Tibial nerve (tissue), 4 donors: Measurements from ENCODE around the gene TPCN1. TPM values are rescaled to one million over a fixed set of nuclear protein-coding genes. Genes with fewer than 3 reads are reported as not detected.

Source experiments
- DNase-seq, 2 donors: peaks; one replicate each; pipeline ENCODE4 v3.0.0-alpha.2; 2019; ENCODE audit warnings: low spot score in 2 of 2
- H3K27ac ChIP-seq, 4 donors: fragments of 200-600 bp; sonication (generic) in 3 of 4; one replicate each; pipeline ENCODE4 v1.5.1; 2017 to 2019; ENCODE audit warnings: mild to moderate bottlenecking in 1 of 4
- H3K27me3 ChIP-seq, 2 donors: fragments of 200-600 bp; sonication (generic) in 1 of 2; one replicate each; pipeline versions ENCODE4 v1.5.1 to v1.6.0; 2017 to 2019
- H3K36me3 ChIP-seq, 3 donors: fragments of 200-600 bp; sonication (generic); one replicate each; pipeline ENCODE4 v1.5.1; 2018 to 2019
- H3K4me1 ChIP-seq, 4 donors: fragments of 200-600 bp; sonication (generic) in 3 of 4; one replicate each; pipeline ENCODE4 v1.5.1; 2017 to 2019
- H3K4me3 ChIP-seq, 4 donors: fragments of 200-600 bp; sonication (generic) in 3 of 4; one replicate each; pipeline ENCODE4 v1.5.1; 2017 to 2019; ENCODE audit warnings: mild to moderate bottlenecking in 1 of 4, moderate library complexity in 1 of 4
- H3K9me3 ChIP-seq, 4 donors: fragments of 200-600 bp; sonication (generic) in 3 of 4; one replicate each; pipeline ENCODE4 v1.5.1; 2017 to 2019
- CTCF ChIP-seq, 5 experiments: fragments of 200-600 bp in 3 of 5; fragments of 450-650 bp in 2 of 5; sonication (generic) in 3 of 5; IDR thresholded peaks; one replicate each; pipeline ENCODE4 v1.5.1; 2016 to 2019; ENCODE audit warnings: antibody characterized with exemption in 5 of 5, mild to moderate bottlenecking in 3 of 5, moderate library complexity in 2 of 5
- EP300 ChIP-seq, 2 donors: sonication (generic); formaldehyde crosslinking; IDR thresholded peaks; one replicate each; pipeline ENCODE4 v1.6.1; 2017; ENCODE audit warnings: antibody characterized with exemption in 2 of 2, mild to moderate bottlenecking in 1 of 2
- POLR2A ChIP-seq, 2 donors: fragments of 450-650 bp; IDR thresholded peaks; one replicate each; pipeline ENCODE4 v1.6.1; 2017; ENCODE audit warnings: antibody characterized with exemption in 2 of 2, mild to moderate bottlenecking in 2 of 2, moderate library complexity in 2 of 2
- WGBS, 2 donors: methylation state at CpG; one replicate each; pipeline ENCODE4 v1.1.5; 2018; 5-methylcytosine and 5-hydroxymethylcytosine counted together
- total RNA-seq, 4 donors: library from RNA; depleted of rRNA; stranded (reverse); fragments of >200 nt; gene quantifications; one replicate each; pipeline ENCODE4 v1.1.0, GENCODE V29; 2016

TPCN1 gene
- total RNA-seq, 4 donors from 2014 or later = 62.7 to 77.6 (median 69.8) TPM

GRCh38 chr12:113200021-113200797, 21.1 kb upstream of the TPCN1 start:
- Histone ChIP-seq H3K27me3 (no peaks in the 10 kb centered on the region), H3K4me1 (peaks cover 0 to 16% (median 0%) of the 10 kb centered on the region in 4 donors), H3K9me3 (no peaks in the 10 kb centered on the region), H3K36me3 (no peaks in the 10 kb centered on the region), H3K27ac (no peak overlapping the region), H3K4me3 (no peak overlapping the region)
- TF ChIP-seq CTCF (IDR thresholded peaks at IDR 0.05) (no peak), POLR2A (IDR thresholded peaks at IDR 0.05) (no peak), EP300 (IDR thresholded peaks at IDR 0.05) (no peak)
- 77 to 86% methylated on average over 11 to 12 of the region's 12 CpGs for WGBS, 2 donors
- no peak for DNase-seq

GRCh38 chr12:113201187-113202177, 19.8 kb upstream of the TPCN1 start:
- no peak for DNase-seq
- no peaks in the 10 kb centered on the region for H3K27me3 ChIP-seq
- no peak overlapping the region for H3K27ac ChIP-seq
- no peaks in the 10 kb centered on the region for H3K9me3 ChIP-seq
- peaks cover 0 to 14% (median 0%) of the 10 kb centered on the region in 4 donors for H3K4me1 ChIP-seq
- H3K4me3 ChIP-seq = no peak overlapping the region
- TF ChIP-seq CTCF (IDR thresholded peaks at IDR 0.05) (no peak), POLR2A (IDR thresholded peaks at IDR 0.05) (no peak), EP300 (IDR thresholded peaks at IDR 0.05) (no peak)
- no peaks in the 10 kb centered on the region for H3K36me3 ChIP-seq
- WGBS, 2 donors = 80 to 86% methylated on average over 12 to 14 of the region's 14 CpGs

GRCh38 chr12:113202300-113203075, 18.8 kb upstream of the TPCN1 start:
- no peak for DNase-seq
- Histone ChIP-seq H3K9me3 (no peaks in the 10 kb centered on the region), H3K27me3 (no peaks in the 10 kb centered on the region), H3K36me3 (no peaks in the 10 kb centered on the region), H3K4me3 (no peak overlapping the region), H3K27ac (no peak overlapping the region), H3K4me1 (peaks cover 0 to 7% (median 0%) of the 10 kb centered on the region in 4 donors)
- WGBS, 2 donors = 75 to 81% methylated on average over 2 to 4 of the region's 4 CpGs
- no peak for TF ChIP-seq CTCF (IDR thresholded peaks at IDR 0.05)
- TF ChIP-seq POLR2A (IDR thresholded peaks at IDR 0.05) = no peak
- TF ChIP-seq EP300 (IDR thresholded peaks at IDR 0.05) = no peak

GRCh38 chr12:113203852-113204760, 17.2 kb upstream of the TPCN1 start:
- WGBS, 2 donors = 83 to 86% methylated on average over 8 of the region's 8 CpGs
- H3K36me3 ChIP-seq = no peaks in the 10 kb centered on the region
- TF ChIP-seq POLR2A (IDR thresholded peaks at IDR 0.05) (no peak), CTCF (IDR thresholded peaks at IDR 0.05) (no peak), EP300 (IDR thresholded peaks at IDR 0.05) (no peak)
- no peaks in the 10 kb centered on the region for H3K27me3 ChIP-seq
- peaks cover 0 to 18% (median 4%) of the 10 kb centered on the region in 4 donors for H3K4me1 ChIP-seq
- peak overlapping the region in 1 of 4 donors; percentile 48 for H3K27ac ChIP-seq
- no peaks in the 10 kb centered on the region for H3K9me3 ChIP-seq
- H3K4me3 ChIP-seq = no peak overlapping the region
- DNase-seq = no peak
